SKM-1 treated with dmso at 0.1 percent for 144 hours (cell line): ENCODE measurements around the gene WDR7.

Experiments
- DNase-seq: peaks from one replicate; lab custom pipeline; 2025; ENCODE audit not compliant: unreplicated experiment; lab: John Stamatoyannopoulos, UW

The WDR7 gene

GRCh38 chr18:56650944-56651770 is at the start of gene WDR7:
WDR7 (plus strand) TSS chr18:56651359; CDS start chr18:56672516, 21,157 bp downstream.
- DNase-seq: peak; percentile 93

- DNase-seq: no peak
Observed at GRCh38 chr18:56606618-56607017, 44.5 kb upstream of the WDR7 start.

GRCh38 chr18:56615738-56616520 is 35.2 kb upstream of the WDR7 start:
- DNase-seq: no peak

- no peak for DNase-seq
Observed at GRCh38 chr18:56627991-56628390, 23.2 kb upstream of the WDR7 start.

GRCh38 chr18:56632070-56633022 is 18.8 kb upstream of the WDR7 start:
- DNase-seq: no peak

- no peak for DNase-seq
Observed at GRCh38 chr18:56635007-56635406, 16.2 kb upstream of the WDR7 start.

- no peak for DNase-seq
Observed at GRCh38 chr18:56637176-56637575, 14.0 kb upstream of the WDR7 start.

- DNase-seq: no peak
Observed at GRCh38 chr18:56637711-56638231, 13.4 kb upstream of the WDR7 start.

GRCh38 chr18:56638232-56639103 is 12.7 kb upstream of the WDR7 start, which contains the start of gene TXNL1:
TXNL1 (minus strand) TSS chr18:56638592; CDS start chr18:56638440, 152 bp downstream.
- DNase-seq: peak; percentile 95

GRCh38 chr18:56639104-56639381 is 12.1 kb upstream of the WDR7 start:
- DNase-seq: no peak

- no peak for DNase-seq
Observed at GRCh38 chr18:56639571-56639970, 11.6 kb upstream of the WDR7 start.

GRCh38 chr18:56641714-56642337 is 9.3 kb upstream of the WDR7 start:
- DNase-seq: no peak

GRCh38 chr18:56643381-56643780 is 7.8 kb upstream of the WDR7 start:
- DNase-seq: no peak

GRCh38 chr18:56645415-56646016 is 5.6 kb upstream of the WDR7 start:
- no peak for DNase-seq

GRCh38 chr18:56647071-56647470 is 4.1 kb upstream of the WDR7 start:
- no peak for DNase-seq

- no peak for DNase-seq
Observed at GRCh38 chr18:56647951-56648893, 2.9 kb upstream of the WDR7 start.

- DNase-seq: no peak
Observed at GRCh38 chr18:56649996-56650395, 1.2 kb upstream of the WDR7 start.

GRCh38 chr18:56651771-56652092 is 573 bp downstream of the WDR7 start:
- DNase-seq: no peak
